ENCODE results near the gene RAB44. TPM values are rescaled to one million over a fixed set of nuclear protein-coding genes. Genes with fewer than 3 reads are reported as not detected.

Gene RAB44
- total and polyA plus RNA-seq, 2 donors from 2014 or later = 1.5 TPM; not detected in 1

DNA sequence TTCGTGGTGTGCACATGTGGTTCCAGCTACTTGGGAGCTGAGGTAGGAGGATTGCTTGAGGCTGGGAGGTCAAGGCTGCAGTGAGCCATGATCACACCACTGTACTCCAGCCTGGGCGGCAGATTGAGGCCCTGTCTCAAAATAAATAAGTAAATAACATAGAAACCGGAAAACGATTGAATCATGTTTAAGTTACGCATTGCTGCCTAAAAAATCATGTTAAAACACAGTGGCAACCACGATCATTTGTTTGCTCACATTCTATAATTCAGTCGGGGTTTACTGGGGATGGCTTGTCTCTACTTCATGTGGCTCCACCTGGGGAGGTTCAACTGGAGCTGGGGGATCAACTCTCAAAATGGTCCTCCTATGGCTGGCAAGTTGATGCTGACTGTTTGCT lies 27.4 kb upstream of the RAB44 start:
- intact Hi-C loops (cut with DNase I) = no loop called here
- no peaks in the 10 kb centered on the region for H3K36me3 ChIP-seq (ENCODE audit: control insufficient read depth in 2 of 3, insufficient read depth in 3 of 3, low read length in 3 of 3)
- H3K4me3 ChIP-seq (ENCODE audit: low read length in 3 of 3) = no peak overlapping the region
- H3K4me1 ChIP-seq (ENCODE audit: control insufficient read depth in 2 of 3, insufficient read depth in 2 of 3, low read depth in 1 of 3, low read length in 3 of 3) = peaks cover 0 to 12% (median 0%) of the 10 kb centered on the region in 3 donors
- no peak for DNase-seq
- H3K27me3 ChIP-seq (ENCODE audit: control insufficient read depth, insufficient read depth, low read length) = no peaks in the 10 kb centered on the region
- no peak for FAIRE-seq
- TF ChIP-seq, protein P1, sequence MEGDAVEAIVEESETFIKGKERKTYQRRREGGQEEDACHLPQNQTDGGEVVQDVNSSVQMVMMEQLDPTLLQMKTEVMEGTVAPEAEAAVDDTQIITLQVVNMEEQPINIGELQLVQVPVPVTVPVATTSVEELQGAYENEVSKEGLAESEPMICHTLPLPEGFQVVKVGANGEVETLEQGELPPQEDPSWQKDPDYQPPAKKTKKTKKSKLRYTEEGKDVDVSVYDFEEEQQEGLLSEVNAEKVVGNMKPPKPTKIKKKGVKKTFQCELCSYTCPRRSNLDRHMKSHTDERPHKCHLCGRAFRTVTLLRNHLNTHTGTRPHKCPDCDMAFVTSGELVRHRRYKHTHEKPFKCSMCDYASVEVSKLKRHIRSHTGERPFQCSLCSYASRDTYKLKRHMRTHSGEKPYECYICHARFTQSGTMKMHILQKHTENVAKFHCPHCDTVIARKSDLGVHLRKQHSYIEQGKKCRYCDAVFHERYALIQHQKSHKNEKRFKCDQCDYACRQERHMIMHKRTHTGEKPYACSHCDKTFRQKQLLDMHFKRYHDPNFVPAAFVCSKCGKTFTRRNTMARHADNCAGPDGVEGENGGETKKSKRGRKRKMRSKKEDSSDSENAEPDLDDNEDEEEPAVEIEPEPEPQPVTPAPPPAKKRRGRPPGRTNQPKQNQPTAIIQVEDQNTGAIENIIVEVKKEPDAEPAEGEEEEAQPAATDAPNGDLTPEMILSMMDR (IDR thresholded peaks at IDR 0.05; ENCODE audit: borderline replicate concordance, extremely low read depth, insufficient read depth) = no peak
- H3K9ac ChIP-seq (ENCODE audit: low read length in 3 of 3) = no peak overlapping the region
- H3K27ac ChIP-seq (ENCODE audit: low read depth in 2 of 2, low read length in 2 of 2) = no peak overlapping the region
- no peaks in the 10 kb centered on the region for H3K9me3 ChIP-seq (ENCODE audit: control insufficient read depth in 2 of 3, insufficient read depth in 1 of 3, low read length in 3 of 3)

DNA sequence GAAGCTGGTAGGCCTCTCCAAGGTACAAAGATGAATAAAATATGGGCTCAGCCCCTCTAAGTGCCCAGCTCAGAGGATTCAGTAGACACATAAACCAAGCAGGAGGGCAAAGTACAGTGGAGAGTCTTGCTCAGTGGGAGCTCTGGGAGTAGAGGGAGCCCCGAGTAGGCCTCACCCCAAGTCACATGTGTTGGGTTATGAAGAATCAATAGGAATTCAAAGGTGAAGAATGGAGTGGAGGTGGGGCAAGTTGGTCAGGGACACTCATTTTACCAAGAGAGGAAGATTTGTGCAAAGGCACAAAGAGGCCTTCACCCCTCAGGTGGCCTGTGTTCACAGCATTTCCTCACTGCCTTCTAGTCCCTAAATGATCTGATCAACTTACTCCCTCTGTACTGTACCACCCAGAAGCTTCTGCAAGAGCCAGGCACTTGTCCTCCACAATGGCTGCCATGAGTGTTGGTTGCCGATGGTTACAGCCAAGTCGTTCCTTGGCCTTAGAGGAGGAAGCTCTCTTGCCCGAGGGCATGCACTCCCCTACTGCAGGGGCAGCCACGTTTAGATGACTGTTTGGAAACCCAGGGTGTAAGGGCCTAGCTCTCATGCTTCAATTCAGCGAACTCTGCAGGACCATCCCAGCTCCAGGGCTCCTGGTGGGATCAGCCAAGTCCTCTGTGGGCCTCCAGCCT lies 25.8 kb upstream of the RAB44 start:
- DNase-seq (no peak), FAIRE-seq (no peak)
- no peak overlapping the region for H3K27ac ChIP-seq (ENCODE audit: low read depth in 2 of 2, low read length in 2 of 2)
- H3K36me3 ChIP-seq (ENCODE audit: control insufficient read depth in 2 of 3, insufficient read depth in 3 of 3, low read length in 3 of 3) = no peaks in the 10 kb centered on the region
- H3K9me3 ChIP-seq (ENCODE audit: control insufficient read depth in 2 of 3, insufficient read depth in 1 of 3, low read length in 3 of 3) = no peaks in the 10 kb centered on the region
- no peak overlapping the region for H3K9ac ChIP-seq (ENCODE audit: low read length in 3 of 3)
- H3K27me3 ChIP-seq (ENCODE audit: control insufficient read depth, insufficient read depth, low read length) = no peaks in the 10 kb centered on the region
- TF ChIP-seq, protein P1 (IDR thresholded peaks at IDR 0.05; ENCODE audit: borderline replicate concordance, extremely low read depth, insufficient read depth) = no peak
- no peak overlapping the region for H3K4me3 ChIP-seq (ENCODE audit: low read length in 3 of 3)
- intact Hi-C loops (cut with DNase I) = no loop called here
- peaks cover 0 to 5% (median 0%) of the 10 kb centered on the region in 3 donors for H3K4me1 ChIP-seq (ENCODE audit: control insufficient read depth in 2 of 3, insufficient read depth in 2 of 3, low read depth in 1 of 3, low read length in 3 of 3)

DNA sequence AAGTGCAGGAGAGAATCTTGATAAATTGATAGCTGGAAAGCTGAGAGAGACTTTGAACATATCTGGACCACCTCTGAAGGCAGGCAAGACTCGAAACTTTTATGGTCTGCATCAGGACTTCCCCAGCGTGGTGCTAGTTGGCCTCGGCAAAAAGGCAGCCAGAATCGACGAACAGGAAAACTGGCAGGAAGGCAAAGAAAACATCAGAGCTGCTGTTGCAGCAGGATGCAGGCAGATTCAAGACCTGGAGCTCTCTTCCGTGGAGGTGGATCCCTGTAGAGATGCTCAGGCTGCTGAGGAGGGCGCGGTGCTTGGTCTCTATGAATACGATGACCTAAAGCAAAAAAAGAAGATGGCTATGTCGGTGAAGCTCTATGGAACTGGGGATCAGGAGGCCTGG lies 23.7 kb upstream of the RAB44 start:
- FAIRE-seq = no peak
- Histone ChIP-seq H3K9me3 (ENCODE audit: control insufficient read depth in 2 of 3, insufficient read depth in 1 of 3, low read length in 3 of 3) (no peaks in the 10 kb centered on the region), H3K4me1 (ENCODE audit: control insufficient read depth in 2 of 3, insufficient read depth in 2 of 3, low read depth in 1 of 3, low read length in 3 of 3) (peaks cover 4 to 5% (median 4%) of the 10 kb centered on the region in 3 donors), H3K27me3 (ENCODE audit: control insufficient read depth, insufficient read depth, low read length) (no peaks in the 10 kb centered on the region), H3K36me3 (ENCODE audit: control insufficient read depth in 2 of 3, insufficient read depth in 3 of 3, low read length in 3 of 3) (no peaks in the 10 kb centered on the region), H3K9ac (ENCODE audit: low read length in 3 of 3) (no peak overlapping the region), H3K4me3 (ENCODE audit: low read length in 3 of 3) (no peak overlapping the region), H3K27ac (ENCODE audit: low read depth in 2 of 2, low read length in 2 of 2) (no peak overlapping the region)
- no peak for DNase-seq
- TF ChIP-seq, protein P1 (IDR thresholded peaks at IDR 0.05; ENCODE audit: borderline replicate concordance, extremely low read depth, insufficient read depth) = no peak
- intact Hi-C loops (cut with DNase I) = no loop called here
